Esophagus squamous epithelium (tissue), 4 donors: ENCODE results near the gene IQCK.

Experiments
- CTCF ChIP-seq, 6 experiments: fragments of 450-650 bp in 4 of 6; fragments of 200-600 bp in 2 of 6; sonication (generic) in 2 of 6; IDR thresholded peaks; one replicate each; pipeline ENCODE4 v1.5.1; 2016 to 2019; ENCODE audit warnings: antibody characterized with exemption in 6 of 6, mild to moderate bottlenecking in 4 of 6, moderate library complexity in 4 of 6
- POLR2A ChIP-seq, 4 donors: fragments of 450-650 bp; IDR thresholded peaks; one replicate each; pipeline ENCODE4 v1.6.1; 2017; ENCODE audit warnings: antibody characterized with exemption in 4 of 4, mild to moderate bottlenecking in 4 of 4, moderate library complexity in 3 of 4

GRCh38 chr16:19874026-19874425, 156.0 kb downstream of the IQCK start:
- no peak for TF ChIP-seq CTCF (IDR thresholded peaks at IDR 0.05)
- TF ChIP-seq POLR2A (IDR thresholded peaks at IDR 0.05) = no peak
